SKM-1 treated with dmso at 0.1 percent for 144 hours (cell line): ENCODE data around the gene MYO10.
"Not testable (repeated sequence)": the region's sequence is repeated elsewhere in the genome, so short reads cannot be mapped to it uniquely, and the experiment has no call there.

Experiments
- DNase-seq: peaks from one replicate; lab custom pipeline; 2025; ENCODE audit not compliant: unreplicated experiment; lab: John Stamatoyannopoulos, UW

The MYO10 gene

DNA sequence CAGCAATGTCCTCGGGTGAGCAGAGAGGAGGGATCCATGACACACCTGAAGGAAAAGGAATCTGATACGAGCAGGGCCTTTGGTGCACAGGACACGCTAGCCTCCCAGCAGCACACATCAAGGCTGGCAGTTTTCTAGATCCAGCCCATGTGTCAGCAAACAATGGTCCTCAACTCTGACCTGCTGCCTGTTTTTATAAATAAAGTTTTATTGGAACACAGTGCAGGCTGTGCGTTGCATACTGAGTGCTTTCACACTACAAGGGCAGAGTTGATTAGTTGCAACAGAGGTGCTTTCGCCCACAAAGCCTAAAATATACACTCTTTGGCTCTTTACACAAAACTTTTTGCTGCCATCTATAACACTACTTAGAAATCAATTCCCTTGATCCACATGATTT, 147.1 kb downstream of the MYO10 start:
- DNase-seq: no peak

- DNase-seq: no peak
These were observed 148.8 kb downstream of the MYO10 start for GRCh38 chr5:16787278-16787677.

- no peak for DNase-seq
These were observed 151.0 kb downstream of the MYO10 start for GRCh38 chr5:16784843-16785791.

GRCh38 chr5:16784088-16784487, 152.0 kb downstream of the MYO10 start:
- DNase-seq: no peak

GRCh38 chr5:16781828-16782626, 154.1 kb downstream of the MYO10 start:
- DNase-seq: no peak

GRCh38 chr5:16780325-16780724, 155.8 kb downstream of the MYO10 start:
- no peak for DNase-seq

GRCh38 chr5:16777432-16777831, 158.7 kb downstream of the MYO10 start:
- no peak for DNase-seq

- no peak for DNase-seq
These were observed 159.4 kb downstream of the MYO10 start for GRCh38 chr5:16776611-16777251.

GRCh38 chr5:16774806-16775205, 161.3 kb downstream of the MYO10 start:
- no peak for DNase-seq

- DNase-seq: no peak
These were observed 162.1 kb downstream of the MYO10 start for GRCh38 chr5:16773991-16774390.

DNA sequence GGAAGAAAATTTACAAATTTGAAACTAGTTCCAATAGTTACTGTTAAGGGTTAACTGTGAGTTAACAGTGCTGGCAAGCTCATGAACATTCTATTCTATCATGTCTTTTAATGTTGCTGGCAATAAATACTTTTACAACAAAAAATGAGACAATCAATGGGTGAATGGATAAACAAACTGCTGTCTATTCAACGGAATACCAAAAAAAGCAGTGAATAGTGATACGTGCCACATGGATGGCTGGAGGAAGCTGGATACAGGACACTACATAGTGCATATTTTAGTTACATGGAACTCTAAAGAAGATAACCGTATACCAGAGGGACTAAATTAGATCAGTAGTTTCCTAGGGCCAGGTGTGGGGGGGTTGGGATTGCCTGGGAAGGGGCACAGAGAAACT, 163.5 kb downstream of the MYO10 start:
- DNase-seq: no peak

GRCh38 chr5:16768184-16768583, 167.9 kb downstream of the MYO10 start:
- no peak for DNase-seq

DNA sequence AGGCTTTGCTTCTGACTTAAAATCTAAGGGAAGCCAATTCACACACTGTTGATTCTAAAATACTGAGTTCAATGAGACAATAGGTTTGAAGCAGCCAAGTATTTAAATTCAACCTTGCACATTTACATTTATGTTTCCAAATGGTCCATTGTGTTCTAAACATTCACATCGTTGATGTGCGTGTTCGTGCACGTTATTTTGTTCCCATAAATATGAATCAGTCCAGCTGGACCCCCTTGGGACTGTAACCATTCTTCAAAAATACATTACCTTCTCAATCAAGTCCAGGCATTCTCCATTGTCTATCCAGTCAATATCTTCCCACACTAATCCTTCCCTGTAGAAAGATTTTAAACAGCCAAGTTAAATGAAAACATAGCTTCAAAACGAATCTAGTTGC, 172.9 kb downstream of the MYO10 start:
- DNase-seq: no peak

- DNase-seq: peak; percentile 12
These were observed 176.8 kb downstream of the MYO10 start for GRCh38 chr5:16759147-16759773.

DNA sequence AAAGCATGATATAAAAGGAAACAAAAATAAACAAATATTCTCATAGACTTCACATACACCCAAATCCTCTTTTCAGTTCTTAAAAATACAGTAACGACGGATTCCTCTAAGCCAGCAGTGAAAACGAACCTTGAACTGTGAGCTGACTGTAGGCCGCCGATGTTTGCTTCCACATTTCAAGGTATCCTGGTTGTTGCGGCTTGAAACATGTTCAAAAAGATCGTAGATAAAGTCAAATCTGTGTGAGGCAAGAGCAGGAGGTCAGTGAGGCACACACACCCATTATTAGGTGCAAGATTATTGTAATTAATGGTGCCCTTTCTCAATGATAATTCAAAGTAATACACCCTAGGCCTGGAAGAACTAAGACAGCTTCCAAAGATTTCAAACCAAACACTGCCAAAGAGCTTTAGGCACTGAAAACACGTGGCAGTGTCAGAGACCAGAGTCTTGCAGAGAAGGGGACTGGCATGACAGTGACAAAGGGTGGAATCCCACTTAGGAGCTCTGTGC, 178.0 kb downstream of the MYO10 start:
- no peak for DNase-seq

DNA sequence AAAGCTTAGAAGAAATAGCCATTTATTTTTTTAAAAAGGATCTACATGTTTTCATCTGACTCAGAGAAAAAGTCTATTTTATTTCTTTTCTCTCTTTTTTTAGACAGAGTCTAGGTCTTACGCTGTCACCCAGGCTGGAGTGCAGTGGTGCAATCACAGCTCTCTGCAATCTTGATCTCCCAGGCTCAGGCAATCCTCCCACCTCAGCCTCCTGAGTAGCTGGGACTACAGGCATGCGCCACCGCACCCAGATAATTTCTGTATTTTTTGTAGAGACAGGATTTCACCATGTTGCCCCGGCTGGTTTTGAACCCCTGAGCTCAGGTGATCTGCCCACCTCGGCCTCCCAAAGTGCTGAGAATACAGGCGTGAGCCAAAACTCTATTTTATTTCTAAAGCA, 178.5 kb downstream of the MYO10 start:
- not testable (repeated sequence) for DNase-seq

- no peak for DNase-seq
These were observed 178.9 kb downstream of the MYO10 start for GRCh38 chr5:16757146-16757545.

DNA sequence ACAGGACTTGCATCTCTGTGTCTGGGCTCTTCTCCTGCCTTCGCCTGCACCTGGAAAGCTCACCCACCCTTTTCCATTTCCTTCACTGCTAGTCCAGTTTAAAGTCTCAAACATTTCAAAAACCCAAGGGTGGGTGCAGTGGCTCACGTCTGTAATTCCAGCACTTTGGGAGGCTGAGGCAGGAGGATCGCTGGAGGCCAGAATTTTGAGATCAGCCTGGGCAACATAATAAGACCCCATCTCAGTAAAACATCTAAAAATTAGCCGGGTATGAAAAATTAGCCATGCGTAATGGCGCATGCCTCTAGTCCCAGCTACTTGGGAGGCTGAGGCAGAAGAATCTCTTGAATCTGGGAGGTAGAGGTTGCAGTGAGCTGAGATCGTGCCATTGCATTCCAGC, 179.4 kb downstream of the MYO10 start:
- no peak for DNase-seq

GRCh38 chr5:16755641-16756040, 180.4 kb downstream of the MYO10 start:
- no peak for DNase-seq

DNA sequence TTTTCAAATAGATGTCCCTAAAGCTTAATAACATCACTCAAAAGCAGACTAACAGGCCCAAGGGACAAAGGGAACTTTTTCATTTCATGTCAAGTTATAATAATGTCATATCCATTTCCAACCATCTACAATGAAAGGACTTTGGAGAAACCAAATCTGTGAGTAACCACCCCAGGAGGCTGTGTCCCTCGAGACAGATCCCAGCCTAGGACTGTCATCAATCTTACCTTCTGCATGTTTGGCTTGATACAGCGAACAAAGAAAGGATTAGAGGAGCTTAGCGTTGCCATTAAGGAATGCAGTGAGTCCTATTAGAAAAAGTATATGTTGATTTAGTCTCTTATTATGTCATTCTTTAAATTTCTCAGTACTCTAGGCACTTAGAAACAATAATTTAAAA, 181.5 kb downstream of the MYO10 start:
- DNase-seq: no peak

GRCh38 chr5:16754086-16754485, 182.0 kb downstream of the MYO10 start:
- no peak for DNase-seq
